Measurements from ENCODE around the gene TEX29.

TEX29 gene

GRCh38 chr13:111370570-111371535, 50.4 kb downstream of the TEX29 start:
- no peak for DNase-seq

DNA sequence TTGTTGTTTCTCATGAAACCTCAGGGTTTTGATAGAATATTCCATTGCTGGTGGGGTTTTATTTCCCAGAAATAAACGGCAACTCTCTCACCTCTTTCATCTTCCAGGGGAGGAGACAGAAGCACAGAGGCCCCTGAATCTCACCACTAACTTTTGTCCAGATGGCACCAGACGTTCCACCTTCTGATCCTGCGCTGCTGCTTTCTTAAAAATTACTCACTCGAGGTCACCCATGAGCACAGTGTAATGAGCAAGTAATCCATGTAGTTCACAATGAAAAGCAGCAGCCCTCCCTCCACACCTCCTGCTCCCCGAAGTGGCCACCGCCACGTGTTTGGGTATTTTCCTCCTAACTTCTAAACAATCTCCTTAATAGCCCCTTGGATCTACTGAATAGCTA, 51.3 kb downstream of the TEX29 start:
- DNase-seq = no peak

DNA sequence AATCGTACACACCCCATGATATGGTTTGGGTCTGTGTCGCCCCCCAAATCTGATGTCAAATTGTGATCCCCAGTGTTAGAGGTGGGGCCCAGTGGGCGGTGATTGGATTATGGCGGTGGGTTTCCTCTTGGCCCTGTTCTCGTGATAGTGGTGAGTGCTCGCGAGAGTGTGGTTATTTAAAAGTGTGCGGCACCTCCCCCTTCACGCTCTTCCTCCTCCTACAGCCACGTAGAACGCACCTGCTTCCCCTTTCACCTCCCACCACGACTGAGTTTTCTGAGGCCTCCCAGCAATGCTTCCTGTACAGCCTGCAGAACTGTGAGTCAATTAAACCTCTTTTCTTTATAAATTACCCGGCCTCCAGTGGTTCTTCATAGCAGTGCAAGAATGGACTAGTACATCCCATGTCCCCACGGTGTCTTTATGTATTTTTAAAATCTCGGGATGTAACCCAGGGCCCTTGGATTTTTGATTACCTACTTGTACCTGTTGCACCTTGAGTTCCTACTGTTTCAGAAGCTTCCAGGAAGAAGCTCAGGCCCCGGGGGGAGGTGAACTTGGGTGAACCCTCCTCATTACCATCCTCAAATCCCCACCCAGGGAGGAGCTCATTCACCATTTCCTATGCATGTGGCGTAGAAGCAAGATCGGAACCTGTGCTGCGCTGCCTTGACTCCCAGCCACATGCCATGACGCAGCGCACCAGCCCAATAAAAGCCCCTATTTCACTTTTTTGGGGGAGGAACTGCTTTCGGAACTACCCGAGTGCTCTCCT, 52.4 kb downstream of the TEX29 start:
- no peak for DNase-seq

DNA sequence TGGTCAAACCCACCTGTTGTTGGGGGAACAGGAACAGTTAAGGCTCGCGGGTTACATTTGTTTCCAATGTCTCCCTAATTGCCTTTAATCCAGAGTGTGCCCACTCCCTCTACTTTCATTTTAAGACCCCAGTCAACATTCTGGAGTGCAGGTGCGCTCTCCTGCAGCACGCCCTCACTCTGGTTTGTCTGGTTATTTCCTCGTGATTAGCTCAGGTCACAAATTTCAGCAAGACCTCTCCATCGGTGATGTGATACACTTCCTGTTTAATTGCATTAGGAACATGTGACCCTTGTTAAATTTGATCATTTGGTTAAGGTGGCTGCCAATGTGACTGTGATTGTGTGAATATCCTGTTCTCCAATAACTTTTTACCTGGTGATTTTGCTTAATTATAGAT, 53.0 kb downstream of the TEX29 start:
- DNase-seq = no peak

- no peak for DNase-seq
Observed at GRCh38 chr13:111380431-111380830, 60.0 kb downstream of the TEX29 start.

DNA sequence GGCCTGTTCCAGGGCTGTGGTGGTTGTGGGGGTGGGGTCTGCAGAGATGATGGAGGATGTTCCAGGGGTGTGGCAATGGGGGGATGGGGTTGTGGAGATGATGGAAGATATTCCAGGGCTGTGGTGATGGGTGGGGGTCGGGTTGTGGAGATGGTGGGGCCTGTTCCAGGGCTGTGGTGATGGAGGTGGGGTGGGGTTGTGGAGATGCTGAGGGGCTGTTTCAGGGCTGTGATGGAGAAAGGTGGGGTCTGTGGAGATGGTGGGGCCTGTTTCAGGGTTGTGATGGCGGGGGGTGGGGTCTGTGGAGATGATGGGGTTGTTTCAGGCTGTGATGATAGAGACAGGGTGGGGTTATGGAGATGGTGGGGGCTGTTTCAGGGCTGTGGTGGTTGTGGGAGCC, 62.0 kb downstream of the TEX29 start:
- DNase-seq = no peak

- no peak for DNase-seq
Observed at GRCh38 chr13:111382877-111383276, 62.4 kb downstream of the TEX29 start.

DNA sequence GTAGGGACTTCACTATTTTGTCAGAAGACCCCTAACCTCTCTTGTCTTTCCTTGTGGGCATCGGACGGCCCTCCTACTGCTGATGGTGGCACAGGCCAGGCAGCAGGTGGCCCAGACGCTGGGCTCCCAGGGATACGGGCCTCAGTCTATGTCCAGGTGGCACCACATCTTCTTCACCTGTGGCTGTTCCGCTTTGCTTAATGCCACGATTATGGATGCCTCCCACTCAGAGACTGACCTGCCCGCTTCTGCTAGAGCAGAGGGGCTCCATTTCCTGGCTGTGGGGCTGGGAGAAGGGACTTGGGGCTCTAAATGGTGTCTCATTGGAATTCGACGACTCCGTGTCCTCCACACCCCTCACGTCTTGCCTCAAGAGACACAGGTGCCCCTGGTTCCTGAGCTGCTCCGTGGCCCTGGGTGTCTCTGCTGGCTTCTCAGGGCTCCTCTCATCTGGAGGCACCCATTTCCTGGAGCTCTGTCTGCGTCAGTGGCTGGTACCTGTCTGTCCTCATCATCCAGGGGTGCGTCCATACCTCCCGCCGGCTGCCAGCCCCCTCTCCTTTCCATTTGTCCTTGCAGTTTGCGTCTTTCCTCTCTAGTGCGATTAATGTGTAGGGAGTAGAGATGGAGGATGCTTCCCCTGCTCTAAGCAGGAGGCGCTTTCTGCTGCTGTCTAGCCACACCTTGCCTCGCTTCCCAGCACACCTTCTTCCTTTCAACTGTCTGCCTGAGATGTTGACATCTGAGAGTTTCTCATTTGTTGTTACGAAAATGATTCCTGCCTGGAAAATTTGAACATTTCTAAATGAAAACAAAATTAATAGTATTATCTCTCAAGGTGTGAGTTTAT, 63.4 kb downstream of the TEX29 start:
- DNase-seq = no peak

- DNase-seq = no peak
Observed at GRCh38 chr13:111384441-111385182, 64.2 kb downstream of the TEX29 start.

DNA sequence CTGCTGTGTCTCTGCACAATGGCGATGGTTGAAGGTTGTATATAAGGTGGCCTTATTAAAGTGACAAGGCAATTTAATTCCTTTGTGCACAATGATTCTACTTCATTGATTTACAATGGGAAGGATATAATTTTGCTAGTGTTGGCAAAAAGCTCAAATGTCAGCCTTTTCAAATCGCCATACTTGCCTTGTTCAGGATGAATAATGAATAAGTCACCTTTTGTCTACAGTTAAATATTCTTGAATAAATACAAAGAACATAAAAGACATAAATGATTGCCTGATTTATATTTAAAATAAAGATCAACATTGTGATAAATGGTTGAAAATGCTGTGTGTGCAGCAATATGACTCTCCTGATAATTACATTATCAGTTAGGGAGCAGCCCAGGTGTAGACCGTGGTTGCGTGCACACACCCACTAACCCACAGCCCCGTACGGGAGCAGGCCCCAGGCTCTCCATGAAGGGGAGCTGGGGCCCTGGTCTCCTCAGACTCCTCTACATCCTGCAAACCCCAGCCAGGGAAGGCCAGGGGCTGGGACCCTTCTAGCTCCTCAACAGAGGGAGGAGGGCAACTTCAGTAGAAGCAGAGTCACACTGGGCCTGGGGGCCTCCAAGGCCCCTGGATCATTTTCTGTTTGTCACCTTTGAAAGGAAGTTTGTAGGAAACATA, 64.9 kb downstream of the TEX29 start:
- no peak for DNase-seq

DNA sequence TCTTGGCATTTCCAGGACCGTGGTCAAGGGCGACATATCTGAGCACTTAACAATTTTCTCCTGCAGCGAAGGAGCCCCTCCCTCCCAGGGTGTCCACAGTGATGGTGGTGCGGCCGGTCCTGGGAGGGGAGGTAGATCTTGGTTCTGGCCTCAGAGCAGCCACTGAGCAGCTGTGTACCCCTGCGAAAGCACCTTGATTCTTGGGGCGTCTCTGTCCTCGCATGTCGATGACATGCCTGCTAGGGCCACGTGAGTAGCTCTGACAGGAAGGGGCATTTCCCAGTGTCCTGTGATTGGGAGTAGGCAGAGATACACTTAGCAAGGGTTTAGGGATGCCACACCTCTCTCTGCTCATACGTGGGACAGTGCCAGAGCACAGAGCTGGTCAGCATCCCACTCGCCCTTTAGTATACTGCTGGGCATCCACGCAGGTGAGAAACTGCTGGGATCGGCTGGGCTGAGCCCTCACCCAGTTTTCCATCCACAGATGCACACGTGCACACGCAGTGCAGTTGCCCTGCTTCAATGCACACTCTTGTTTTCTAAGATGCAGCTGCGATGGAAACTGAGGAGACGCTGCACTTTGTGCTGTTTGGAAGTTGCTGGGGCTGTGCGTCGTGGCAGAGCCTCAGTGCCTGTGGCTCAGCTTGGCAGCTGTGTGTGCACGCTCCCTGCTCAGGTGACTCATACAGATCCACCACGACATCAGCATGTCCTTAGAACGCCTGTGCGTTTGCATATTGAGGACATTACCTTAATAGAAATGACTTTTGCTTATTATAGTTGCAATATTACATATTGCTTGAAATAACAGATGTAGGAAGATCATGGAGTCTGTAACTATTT, 66.8 kb downstream of the TEX29 start:
- no peak for DNase-seq

DNA sequence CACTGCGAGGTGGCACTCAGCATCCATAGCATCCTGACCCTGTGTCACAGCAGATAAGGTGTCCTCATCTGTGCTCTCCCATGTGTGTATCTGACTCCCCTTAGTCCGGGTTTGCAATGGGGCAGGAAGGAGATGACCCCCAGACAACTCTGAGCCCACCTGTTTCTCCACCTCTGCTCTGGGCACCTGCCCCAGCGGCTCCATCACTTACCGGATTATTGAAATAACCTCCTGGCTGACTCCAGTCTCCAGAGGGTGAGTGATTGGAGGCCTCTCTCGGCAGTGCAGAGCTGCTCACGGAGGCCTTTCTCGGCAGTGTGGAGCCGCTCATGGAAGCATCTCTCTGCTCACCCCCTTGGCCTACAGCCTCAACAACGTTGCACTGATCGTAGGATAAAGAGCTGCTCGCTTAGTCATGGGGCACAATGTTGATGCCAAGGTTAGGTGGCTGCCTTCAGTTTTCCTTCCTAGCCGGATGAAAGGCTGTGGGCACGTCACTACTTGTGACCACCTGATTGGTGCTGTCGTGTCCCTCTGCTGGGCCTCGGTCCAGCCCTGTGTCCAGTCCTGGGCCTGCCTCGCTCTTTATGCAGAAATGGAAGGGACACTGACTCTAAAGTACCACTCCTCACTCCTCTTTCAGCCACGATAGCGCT, 67.6 kb downstream of the TEX29 start:
- DNase-seq = no peak

GRCh38 chr13:111388851-111389500, 68.5 kb downstream of the TEX29 start:
- DNase-seq = no peak

- DNase-seq = no peak
Observed at GRCh38 chr13:111389621-111390521, 69.4 kb downstream of the TEX29 start.

- DNase-seq = no peak
Observed at GRCh38 chr13:111390522-111391270, 70.3 kb downstream of the TEX29 start.

GRCh38 chr13:111392486-111392885, 72.0 kb downstream of the TEX29 start:
- no peak for DNase-seq

GRCh38 chr13:111393221-111393790, 72.9 kb downstream of the TEX29 start:
- DNase-seq = no peak

Measured in suppressor macrophage (primary cell).